ENCODE data around the gene PARD3. TPM values are rescaled to one million over a fixed set of nuclear protein-coding genes. Genes with fewer than 3 reads are reported as not detected.

Gene PARD3
- total RNA-seq, 2 donors from 2014 or later: 36.1 to 48.5 TPM

DNA sequence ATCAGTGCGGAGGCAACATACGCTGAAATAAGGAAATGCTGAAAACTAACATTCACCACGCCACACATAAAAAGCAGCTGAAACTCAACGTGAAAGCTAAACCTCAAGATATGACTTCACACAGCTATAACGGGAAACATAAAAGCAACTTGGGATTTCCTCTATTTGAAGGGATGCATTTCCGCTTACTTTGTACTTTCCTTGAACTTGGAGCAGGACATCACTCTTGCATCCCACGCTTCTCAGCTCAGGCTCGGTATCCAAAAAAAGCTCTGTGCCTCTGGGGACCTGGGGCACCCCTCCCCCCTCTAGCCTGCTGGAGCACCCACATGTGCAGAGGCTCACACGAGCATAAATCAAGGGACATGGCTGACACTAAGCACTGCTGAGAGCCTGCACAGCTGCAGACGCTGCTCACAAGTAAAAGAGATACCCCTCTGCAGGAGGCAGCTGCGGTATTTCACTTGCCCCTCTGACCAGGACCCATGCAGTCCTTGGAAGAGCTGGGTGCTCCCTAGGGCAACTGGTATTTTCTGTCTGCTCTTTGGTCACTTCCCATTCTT is 34.2 kb downstream of the PARD3 start:
- H3K27ac ChIP-seq: peak overlapping the region in 3 of 4 donors; percentile 45 to 64 (median 61)
- no peaks in the 10 kb centered on the region for H3K27me3 ChIP-seq
- ATAC-seq (peak; percentile 73), DNase-seq (peak; percentile 45 to 79 (median 59))
- no peaks in the 10 kb centered on the region for H3K36me3 ChIP-seq (replicated peaks in 1 of 2; ENCODE audit: insufficient read depth in 1 of 2, low read depth in 2 of 2)
- peaks cover 37% of the 10 kb centered on the region for H3K4me1 ChIP-seq
- no peak overlapping the region for H3K4me3 ChIP-seq
- intact Hi-C loops (cut with DNase I): no loop called here
- no peak for TF ChIP-seq POLR2A (IDR thresholded peaks at IDR 0.05)
- TF ChIP-seq CTCF (IDR thresholded peaks at IDR 0.05): no peak
- WGBS, 2 donors: 7 to 20% methylated on average over 11 of the region's 11 CpGs
- no peaks in the 10 kb centered on the region for H3K9me3 ChIP-seq

DNA sequence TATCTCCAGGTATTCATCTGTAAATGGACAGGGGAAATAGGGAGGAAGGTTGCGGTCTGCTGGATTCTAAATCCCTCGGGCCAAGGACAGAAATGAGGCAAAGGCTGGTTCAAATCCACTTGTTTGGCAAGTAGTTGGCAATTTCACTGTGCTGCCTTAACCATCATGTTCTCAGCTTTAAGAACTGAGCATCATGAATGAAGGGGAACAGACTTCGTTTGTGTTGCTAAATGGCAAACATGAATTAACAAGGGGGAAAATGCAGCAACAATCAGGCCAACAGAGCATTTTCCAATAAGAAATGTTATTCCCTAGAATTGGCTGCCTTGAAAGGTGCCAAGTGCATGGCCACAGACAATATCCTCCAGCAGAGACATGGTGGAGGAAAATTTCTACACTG is 36.9 kb downstream of the PARD3 start:
- no peaks in the 10 kb centered on the region for H3K36me3 ChIP-seq (replicated peaks in 1 of 2; ENCODE audit: insufficient read depth in 1 of 2, low read depth in 2 of 2)
- TF ChIP-seq POLR2A (IDR thresholded peaks at IDR 0.05) (no peak), CTCF (IDR thresholded peaks at IDR 0.05) (no peak)
- no peak overlapping the region for H3K4me3 ChIP-seq
- H3K27ac ChIP-seq: no peak overlapping the region
- H3K27me3 ChIP-seq: no peaks in the 10 kb centered on the region
- intact Hi-C loops (cut with DNase I): no loop called here
- 71 to 84% methylated on average over 3 of the region's 3 CpGs for WGBS, 2 donors
- DNase-seq (no peak), ATAC-seq (no peak)
- H3K4me1 ChIP-seq: peaks cover 56% of the 10 kb centered on the region
- no peaks in the 10 kb centered on the region for H3K9me3 ChIP-seq

DNA sequence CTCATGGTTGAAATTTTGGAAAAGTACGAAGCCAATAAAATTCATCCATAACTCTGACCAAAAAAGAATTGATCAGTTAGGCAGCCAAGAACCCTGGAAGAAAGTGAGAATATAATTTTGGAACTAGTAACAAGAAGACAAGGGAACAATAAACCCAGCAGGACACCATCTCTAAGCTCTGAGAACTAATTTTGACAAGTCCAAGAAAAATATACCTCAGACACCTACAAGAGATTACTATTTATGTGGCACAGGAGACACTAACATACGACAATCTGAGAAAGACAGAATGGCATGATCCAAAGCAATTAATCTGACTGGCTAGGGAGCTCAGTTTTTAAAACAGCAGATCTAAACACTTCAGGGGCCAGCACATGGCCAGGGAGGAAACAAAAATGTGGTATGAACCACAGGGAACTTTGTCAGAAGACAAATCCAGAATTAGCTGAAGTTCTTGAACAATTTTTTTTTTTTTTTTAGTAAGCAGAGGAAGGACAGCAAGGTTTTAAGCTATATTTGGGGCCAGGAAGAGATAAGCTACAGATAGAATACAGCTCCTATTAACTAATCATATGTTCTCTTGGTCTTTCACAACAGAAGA is 38.9 kb downstream of the PARD3 start:
- H3K36me3 ChIP-seq (replicated peaks in 1 of 2; ENCODE audit: insufficient read depth in 1 of 2, low read depth in 2 of 2): no peaks in the 10 kb centered on the region
- no peak overlapping the region for H3K27ac ChIP-seq
- no peak for ATAC-seq
- DNase-seq: no peak
- no peaks in the 10 kb centered on the region for H3K27me3 ChIP-seq
- H3K9me3 ChIP-seq: no peaks in the 10 kb centered on the region
- peaks cover 39% of the 10 kb centered on the region for H3K4me1 ChIP-seq
- 53 to 63% methylated on average over 2 of the region's 2 CpGs for WGBS, 2 donors
- no peak overlapping the region for H3K4me3 ChIP-seq
- TF ChIP-seq POLR2A (IDR thresholded peaks at IDR 0.05): no peak
- no peak for TF ChIP-seq CTCF (IDR thresholded peaks at IDR 0.05)
- intact Hi-C loops (cut with DNase I): no loop called here

GRCh38 chr10:34775044-34775637 is 40.0 kb downstream of the PARD3 start:
- H3K36me3 ChIP-seq (replicated peaks in 1 of 2; ENCODE audit: insufficient read depth in 1 of 2, low read depth in 2 of 2): no peaks in the 10 kb centered on the region
- DNase-seq (no peak), ATAC-seq (no peak)
- WGBS, 2 donors: 75 to 86% methylated on average over 3 of the region's 3 CpGs
- H3K9me3 ChIP-seq: no peaks in the 10 kb centered on the region
- TF ChIP-seq CTCF (IDR thresholded peaks at IDR 0.05) (no peak), POLR2A (IDR thresholded peaks at IDR 0.05) (no peak)
- H3K4me1 ChIP-seq: peaks cover 28% of the 10 kb centered on the region
- no peak overlapping the region for H3K27ac ChIP-seq
- H3K4me3 ChIP-seq: no peak overlapping the region
- H3K27me3 ChIP-seq: no peaks in the 10 kb centered on the region
- intact Hi-C loops (cut with DNase I): no loop called here
